ENCODE results near the gene SLFN5.

SLFN5 gene

DNA sequence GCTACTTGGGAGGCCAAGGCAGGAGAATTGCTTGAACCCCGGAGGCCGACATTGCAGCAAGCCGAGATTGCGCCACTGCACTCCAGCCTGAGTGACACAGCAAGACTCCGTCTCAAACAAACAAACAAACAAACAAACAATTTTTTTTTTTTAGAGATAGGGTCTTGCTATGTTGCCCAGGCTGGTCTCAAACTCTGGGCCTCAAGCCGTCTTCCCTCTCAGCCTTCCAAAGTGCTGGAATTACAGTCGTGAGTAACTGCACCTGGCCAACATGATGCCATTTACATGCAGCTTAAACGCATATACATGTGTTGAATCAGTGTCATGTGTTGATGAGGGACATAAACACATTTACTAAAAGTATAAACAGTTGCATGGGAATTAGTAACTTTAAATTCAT lies 2.0 kb upstream of the SLFN5 start:
- H2AFZ ChIP-seq, result no peak overlapping the region
- no peak overlapping the region for H3K4me3 ChIP-seq (ENCODE audit: low read depth, low read length)
- H3K4me2 ChIP-seq (ENCODE audit: low read length), result no peak overlapping the region
- no peaks in the 10 kb centered on the region for H3K4me1 ChIP-seq
- H3K36me3 ChIP-seq (ENCODE audit: control insufficient read depth, insufficient read depth, low read length), result no peaks in the 10 kb centered on the region
- peaks cover 4% of the 10 kb centered on the region for H3K79me2 ChIP-seq
- no peak overlapping the region for H3K9ac ChIP-seq
- H3K27ac ChIP-seq, result no peak overlapping the region
- H3K9me3 ChIP-seq (ENCODE audit: control insufficient read depth, low read length), result no peaks in the 10 kb centered on the region
- TF ChIP-seq, protein P1, sequence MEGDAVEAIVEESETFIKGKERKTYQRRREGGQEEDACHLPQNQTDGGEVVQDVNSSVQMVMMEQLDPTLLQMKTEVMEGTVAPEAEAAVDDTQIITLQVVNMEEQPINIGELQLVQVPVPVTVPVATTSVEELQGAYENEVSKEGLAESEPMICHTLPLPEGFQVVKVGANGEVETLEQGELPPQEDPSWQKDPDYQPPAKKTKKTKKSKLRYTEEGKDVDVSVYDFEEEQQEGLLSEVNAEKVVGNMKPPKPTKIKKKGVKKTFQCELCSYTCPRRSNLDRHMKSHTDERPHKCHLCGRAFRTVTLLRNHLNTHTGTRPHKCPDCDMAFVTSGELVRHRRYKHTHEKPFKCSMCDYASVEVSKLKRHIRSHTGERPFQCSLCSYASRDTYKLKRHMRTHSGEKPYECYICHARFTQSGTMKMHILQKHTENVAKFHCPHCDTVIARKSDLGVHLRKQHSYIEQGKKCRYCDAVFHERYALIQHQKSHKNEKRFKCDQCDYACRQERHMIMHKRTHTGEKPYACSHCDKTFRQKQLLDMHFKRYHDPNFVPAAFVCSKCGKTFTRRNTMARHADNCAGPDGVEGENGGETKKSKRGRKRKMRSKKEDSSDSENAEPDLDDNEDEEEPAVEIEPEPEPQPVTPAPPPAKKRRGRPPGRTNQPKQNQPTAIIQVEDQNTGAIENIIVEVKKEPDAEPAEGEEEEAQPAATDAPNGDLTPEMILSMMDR (IDR thresholded peaks at IDR 0.05), result no peak
- no peaks in the 10 kb centered on the region for H3K27me3 ChIP-seq (ENCODE audit: control insufficient read depth, insufficient read depth, low read length)

- peak overlapping the region; percentile 95 for H3K4me2 ChIP-seq (ENCODE audit: low read length)
- peak overlapping the region; percentile 97 for H3K27ac ChIP-seq
- no peaks in the 10 kb centered on the region for H3K9me3 ChIP-seq (ENCODE audit: control insufficient read depth, low read length)
- H3K9ac ChIP-seq, result no peak overlapping the region
- H3K27me3 ChIP-seq (ENCODE audit: control insufficient read depth, insufficient read depth, low read length), result no peaks in the 10 kb centered on the region
- H3K36me3 ChIP-seq (ENCODE audit: control insufficient read depth, insufficient read depth, low read length), result no peaks in the 10 kb centered on the region
- H3K4me3 ChIP-seq (ENCODE audit: low read depth, low read length), result peak overlapping the region; percentile 86
- peaks cover 4% of the 10 kb centered on the region for H3K79me2 ChIP-seq
- TF ChIP-seq, protein P1 (IDR thresholded peaks at IDR 0.05), result no peak
- H2AFZ ChIP-seq, result peak overlapping the region; percentile 98
- no peaks in the 10 kb centered on the region for H3K4me1 ChIP-seq
Measured at GRCh38 chr17:35241520-35241919, 1.4 kb upstream of the SLFN5 start.

- peak overlapping the region; percentile 98 for H2AFZ ChIP-seq
- peak overlapping the region; percentile 91 for H3K9ac ChIP-seq
- H3K27me3 ChIP-seq (ENCODE audit: control insufficient read depth, insufficient read depth, low read length), result no peaks in the 10 kb centered on the region
- peaks cover 6% of the 10 kb centered on the region for H3K79me2 ChIP-seq
- H3K9me3 ChIP-seq (ENCODE audit: control insufficient read depth, low read length), result no peaks in the 10 kb centered on the region
- peak overlapping the region; percentile 86 for H3K4me3 ChIP-seq (ENCODE audit: low read depth, low read length)
- peak overlapping the region; percentile 95 for H3K4me2 ChIP-seq (ENCODE audit: low read length)
- no peaks in the 10 kb centered on the region for H3K36me3 ChIP-seq (ENCODE audit: control insufficient read depth, insufficient read depth, low read length)
- TF ChIP-seq, protein P1 (IDR thresholded peaks at IDR 0.05), result peak; percentile 40
- peak overlapping the region; percentile 97 for H3K27ac ChIP-seq
- no peaks in the 10 kb centered on the region for H3K4me1 ChIP-seq
Measured at GRCh38 chr17:35242158-35242804, 591 bp upstream of the SLFN5 start.

DNA sequence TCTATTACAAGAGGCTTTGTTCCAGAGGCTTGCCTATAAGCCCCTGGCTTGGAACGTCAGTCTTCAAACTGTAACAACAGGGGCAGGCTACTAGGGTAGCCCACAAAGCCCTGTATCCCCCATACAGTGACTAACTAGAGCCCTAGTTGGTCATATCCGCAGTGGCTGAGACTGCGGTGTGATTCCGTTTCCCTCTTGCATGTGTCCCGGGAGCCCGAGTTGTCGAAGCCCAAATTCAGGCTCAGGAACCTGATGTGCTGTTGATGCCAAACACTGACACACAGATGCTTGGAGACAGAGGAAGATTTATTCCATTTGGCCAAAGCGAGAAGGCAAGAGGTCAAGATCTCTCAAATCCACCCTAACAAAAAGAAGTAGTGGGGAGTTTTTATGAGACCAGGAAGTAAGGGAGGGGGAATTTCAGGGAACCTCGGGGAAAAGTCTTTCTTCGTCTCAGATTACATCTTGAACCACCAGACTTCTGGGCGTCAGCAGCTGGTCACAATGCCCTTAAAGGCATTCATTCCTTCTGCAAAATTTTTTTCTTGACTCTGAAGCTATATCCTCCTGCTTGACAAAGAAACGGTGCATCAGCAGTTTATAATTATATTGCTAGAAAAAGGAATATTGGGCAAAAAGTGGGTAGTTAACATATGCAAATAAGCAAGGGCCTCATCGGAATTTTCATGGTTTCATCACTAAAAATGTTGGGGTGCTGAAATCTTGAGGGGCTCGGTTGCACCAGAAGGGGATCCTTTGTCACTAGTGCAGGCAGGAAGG lies 879 bp downstream of the SLFN5 start:
- peak overlapping the region; percentile 93 for H3K9ac ChIP-seq
- peak overlapping the region; percentile 98 for H2AFZ ChIP-seq
- TF ChIP-seq, protein P1 (IDR thresholded peaks at IDR 0.05), result no peak
- peak overlapping the region; percentile 97 for H3K27ac ChIP-seq
- H3K36me3 ChIP-seq (ENCODE audit: control insufficient read depth, insufficient read depth, low read length), result no peaks in the 10 kb centered on the region
- peaks cover 9% of the 10 kb centered on the region for H3K79me2 ChIP-seq
- H3K27me3 ChIP-seq (ENCODE audit: control insufficient read depth, insufficient read depth, low read length), result no peaks in the 10 kb centered on the region
- peak overlapping the region; percentile 92 for H3K4me2 ChIP-seq (ENCODE audit: low read length)
- no peaks in the 10 kb centered on the region for H3K9me3 ChIP-seq (ENCODE audit: control insufficient read depth, low read length)
- H3K4me1 ChIP-seq, result no peaks in the 10 kb centered on the region
- H3K4me3 ChIP-seq (ENCODE audit: low read depth, low read length), result peak overlapping the region; percentile 86

Measured in parathyroid adenoma (tissue), 2 donors.